GM23248 (cell line): ENCODE data around the gene ATIC. TPM values are rescaled to one million over a fixed set of nuclear protein-coding genes. Genes with fewer than 3 reads are reported as not detected.

ENCODE experiments used
- DNase-seq: peaks from one replicate; pipeline ENCODE4 v3.0.0-alpha.2; 2015
- H2AFZ ChIP-seq: fragments of 200-600 bp; sonication (generic); 2 replicates; pipeline ENCODE4 v1.6.1; 2016; ENCODE audit warnings: antibody characterized with exemption
- H3F3A ChIP-seq: fragments of 200-600 bp; sonication (generic); 2 replicates; pipeline ENCODE4 v1.6.1; 2016; ENCODE audit warnings: mild to moderate bottlenecking, antibody characterized with exemption, mixed run types; ENCODE audit not compliant: insufficient read depth
- H3K27ac ChIP-seq: fragments of 200-600 bp; sonication (generic); 2 replicates; pipeline ENCODE4 v1.5.1; 2016; ENCODE audit warnings: mild to moderate bottlenecking
- H3K27me3 ChIP-seq: fragments of 200-600 bp; sonication (generic); replicated peaks from 2 replicates; pipeline ENCODE4 v1.6.1; 2016; ENCODE audit warnings: mild to moderate bottlenecking; ENCODE audit not compliant: insufficient read depth
- H3K36me3 ChIP-seq: fragments of 200-600 bp; sonication (generic); 2 replicates; pipeline ENCODE4 v1.6.1; 2016; ENCODE audit warnings: low read depth, mild to moderate bottlenecking
- H3K4me1 ChIP-seq: fragments of 200-600 bp; sonication (generic); 2 replicates; pipeline ENCODE4 v1.6.1; 2016; ENCODE audit warnings: mild to moderate bottlenecking; ENCODE audit not compliant: insufficient read depth
- H3K4me2 ChIP-seq: fragments of 200-600 bp; sonication (generic); one replicate; pipeline ENCODE4 v1.6.1; 2016; ENCODE audit warnings: mild to moderate bottlenecking; ENCODE audit not compliant: unreplicated experiment
- H3K4me3 ChIP-seq: fragments of 200-600 bp; sonication (generic); 2 replicates; pipeline ENCODE4 v1.5.1; 2016; ENCODE audit warnings: mild to moderate bottlenecking
- H3K79me2 ChIP-seq: fragments of 200-600 bp; sonication (generic); 2 replicates; pipeline ENCODE4 v1.6.1; 2016; ENCODE audit warnings: mild to moderate bottlenecking; ENCODE audit not compliant: insufficient read depth
- H3K9ac ChIP-seq: fragments of 200-600 bp; sonication (generic); 2 replicates; pipeline ENCODE4 v1.6.1; 2016; ENCODE audit warnings: mild to moderate bottlenecking
- H3K9me2 ChIP-seq: fragments of 200-600 bp; sonication (generic); 2 replicates; pipeline ENCODE4 v1.6.1; 2016; ENCODE audit warnings: mixed run types, mild to moderate bottlenecking, moderate library complexity; ENCODE audit not compliant: insufficient read depth
- H3K9me3 ChIP-seq: fragments of 200-600 bp; sonication (generic); one replicate; pipeline ENCODE4 v1.6.1; 2017; ENCODE audit warnings: low read depth
- H4K20me1 ChIP-seq: fragments of 200-600 bp; sonication (generic); 2 replicates; pipeline ENCODE4 v1.6.0; 2016; ENCODE audit not compliant: insufficient read depth
- EZH2 ChIP-seq: fragments of 200-600 bp; sonication (generic); IDR thresholded peaks from 2 replicates; pipeline ENCODE4 v1.6.1; 2018; ENCODE audit warnings: antibody characterized with exemption, mild to moderate bottlenecking; ENCODE audit not compliant: insufficient read depth, poor library complexity, severe bottlenecking
- EZH2phosphoT487 ChIP-seq: fragments of 200-600 bp; sonication (generic); IDR thresholded peaks from 2 replicates; pipeline ENCODE4 v1.6.1; 2018; ENCODE audit warnings: antibody characterized with exemption, moderate library complexity, mild to moderate bottlenecking, low read depth; ENCODE audit not compliant: insufficient read depth
- WGBS, 2 experiments: methylation state at CpG; one replicate each; pipeline ENCODE4 v1.1.6; 2015 to 2017; ENCODE audit warnings: low lambda C conversion rate in 2 of 2, low coverage in 1 of 2; ENCODE audit errors: missing lambda C conversion rate in 2 of 2; 5-methylcytosine and 5-hydroxymethylcytosine counted together
- in situ Hi-C: fragments of 300-500 bp; cut with MboI; formaldehyde crosslinking; loops from 2 replicates; pipeline ENCODE4 v1.15.0; 2020
- polyA plus RNA-seq: library from polyadenylated mRNA; unstranded; fragments of >200 nt; fragmentation: Nextera tagmentation; extraction: Ambion mirVana; gene quantifications from 2 replicates; pipeline ENCODE4 v1.2.1, GENCODE V29; 2016
- total RNA-seq: library from RNA; depleted of rRNA; stranded (reverse); fragments of >200 nt; shearing (Covaris generic); gene quantifications from 2 replicates; pipeline ENCODE4 v1.2.3, GENCODE V29; 2014

Gene ATIC
- total and polyA plus RNA-seq, 2 experiments from 2014 or later: 9.4 to 68.7 TPM

DNA sequence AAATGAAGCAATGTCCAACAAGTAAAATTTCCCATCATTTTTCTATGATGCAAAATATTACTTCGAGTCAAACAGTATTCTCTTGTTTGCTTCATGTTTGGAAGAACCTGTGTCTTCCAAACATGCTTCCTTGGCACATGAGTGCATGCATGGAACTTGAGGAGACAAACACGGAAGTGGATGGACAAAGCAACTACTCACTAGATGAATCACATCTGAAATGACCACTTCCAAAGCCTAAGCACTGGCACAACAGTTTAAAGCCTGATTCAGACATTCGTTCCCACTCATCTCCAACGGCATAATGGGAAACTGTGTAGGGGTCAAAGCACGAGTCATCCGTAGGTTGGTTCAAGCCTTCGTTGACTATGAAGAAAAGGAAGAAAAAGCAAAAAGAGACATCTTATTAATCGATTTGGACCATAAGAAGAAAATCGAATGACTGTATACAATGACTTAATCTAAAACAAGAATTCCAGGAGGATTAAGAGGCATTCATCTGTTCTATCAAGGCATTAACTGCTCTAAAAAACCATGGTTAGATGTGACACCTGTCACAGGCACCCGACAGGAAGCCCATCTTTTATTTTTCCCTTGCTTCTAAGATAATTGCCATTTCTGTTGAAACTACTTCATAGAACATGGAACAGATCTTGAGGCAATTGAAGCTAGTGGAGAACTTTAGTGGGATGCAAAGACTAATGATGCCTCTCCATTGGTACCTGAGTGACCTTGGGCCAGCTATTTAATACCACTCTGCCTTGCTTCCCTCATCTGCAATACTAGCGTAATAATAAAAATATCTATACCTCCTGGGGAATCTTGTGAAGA, 56.0 kb downstream of the ATIC start:
- H3K79me2 ChIP-seq: no peaks in the 10 kb centered on the region
- H3K4me3 ChIP-seq: no peak overlapping the region
- 39% methylated on average over 11 of the region's 11 CpGs for WGBS, 2 experiments
- H3K36me3 ChIP-seq: peaks cover 97% of the 10 kb centered on the region
- TF ChIP-seq EZH2 (no peak), EZH2phosphoT487 (no peak)
- H3K9me2 ChIP-seq: no peaks in the 10 kb centered on the region
- peaks cover 99% of the 10 kb centered on the region for H3F3A ChIP-seq
- peak overlapping the region; percentile 70 for H3K27ac ChIP-seq
- H3K9me3 ChIP-seq: no peaks in the 10 kb centered on the region
- H3K9ac ChIP-seq: peak overlapping the region; percentile 50
- peak overlapping the region; percentile 1 for H3K4me2 ChIP-seq
- in situ Hi-C loops: no loop called here
- H2AFZ ChIP-seq: no peak overlapping the region
- H3K4me1 ChIP-seq: peaks cover 44% of the 10 kb centered on the region
- H4K20me1 ChIP-seq: peaks cover 22% of the 10 kb centered on the region; the same call in 1 of the 2 replicates
- no peaks in the 10 kb centered on the region for H3K27me3 ChIP-seq
- peak; percentile 92 for DNase-seq

DNA sequence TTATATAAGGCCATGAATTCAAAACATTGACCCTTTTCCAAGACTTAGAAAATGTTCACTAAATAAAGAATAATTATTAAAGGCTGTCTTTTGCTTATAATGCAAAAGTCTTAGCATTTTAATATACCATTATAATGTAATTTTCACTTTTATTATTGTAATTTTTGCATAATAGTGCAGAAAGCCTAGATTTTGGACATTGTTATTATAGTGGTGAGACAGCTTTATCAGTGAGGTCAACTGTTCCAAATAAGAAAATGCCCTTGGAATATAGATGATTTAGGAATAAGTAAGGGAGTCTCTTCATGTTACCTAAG, 56.6 kb downstream of the ATIC start:
- Histone ChIP-seq H3K9me3 (no peaks in the 10 kb centered on the region), H3F3A (peaks cover 99% of the 10 kb centered on the region), H4K20me1 (peaks cover 22% of the 10 kb centered on the region; the same call in 1 of the 2 replicates), H3K9me2 (no peaks in the 10 kb centered on the region), H3K36me3 (peaks cover 97% of the 10 kb centered on the region), H3K79me2 (no peaks in the 10 kb centered on the region), H2AFZ (no peak overlapping the region), H3K9ac (peak overlapping the region; percentile 50), H3K4me3 (no peak overlapping the region; the same call in 1 of the 2 replicates), H3K27ac (peak overlapping the region; percentile 70), H3K4me2 (no peak overlapping the region), H3K27me3 (no peaks in the 10 kb centered on the region), H3K4me1 (peaks cover 44% of the 10 kb centered on the region)
- DNase-seq: no peak
- in situ Hi-C loops: no loop called here
- no peak for TF ChIP-seq EZH2
- TF ChIP-seq EZH2phosphoT487: no peak

GRCh38 chr2:215369181-215369760, 57.4 kb downstream of the ATIC start:
- in situ Hi-C loops: no loop called here
- Histone ChIP-seq H3K4me1 (peaks cover 40% of the 10 kb centered on the region), H3F3A (peaks cover 99% of the 10 kb centered on the region), H3K27ac (peak overlapping the region; percentile 70), H3K27me3 (no peaks in the 10 kb centered on the region), H4K20me1 (peaks cover 26% of the 10 kb centered on the region), H3K9me2 (no peaks in the 10 kb centered on the region), H3K9me3 (no peaks in the 10 kb centered on the region), H3K9ac (peak overlapping the region; percentile 50), H2AFZ (no peak overlapping the region), H3K79me2 (no peaks in the 10 kb centered on the region), H3K4me2 (no peak overlapping the region), H3K36me3 (peaks cover 97% of the 10 kb centered on the region), H3K4me3 (no peak overlapping the region)
- 72 to 83% methylated on average over 3 of the region's 3 CpGs for WGBS, 2 experiments
- peak; percentile 56 for DNase-seq
- TF ChIP-seq EZH2phosphoT487: 0 out of 2 replicates have a peak, but pooled peaks have one; percentile 9
- TF ChIP-seq EZH2: no peak

GRCh38 chr2:215370112-215370965, 58.5 kb downstream of the ATIC start:
- H3K9me2 ChIP-seq: no peaks in the 10 kb centered on the region
- 0 out of 2 replicates have a peak, but pooled peaks have one; percentile 8 for TF ChIP-seq EZH2phosphoT487
- no peak for TF ChIP-seq EZH2
- no peak for DNase-seq
- H3K36me3 ChIP-seq: peaks cover 97% of the 10 kb centered on the region
- H3K9me3 ChIP-seq: no peaks in the 10 kb centered on the region
- no peaks in the 10 kb centered on the region for H3K27me3 ChIP-seq
- H3K9ac ChIP-seq: peak overlapping the region; percentile 50
- no peak overlapping the region for H3K4me2 ChIP-seq
- H3K79me2 ChIP-seq: no peaks in the 10 kb centered on the region
- no peak overlapping the region for H3K4me3 ChIP-seq
- peak overlapping the region; percentile 70 for H3K27ac ChIP-seq
- peaks cover 35% of the 10 kb centered on the region for H4K20me1 ChIP-seq
- in situ Hi-C loops: no loop called here
- H3F3A ChIP-seq: peaks cover 99% of the 10 kb centered on the region
- no peak overlapping the region for H2AFZ ChIP-seq
- peaks cover 32% of the 10 kb centered on the region for H3K4me1 ChIP-seq
- WGBS, 2 experiments: 82 to 86% methylated on average over 14 of the region's 14 CpGs
